ENCODE results near the gene MYH9. TPM values are rescaled to one million over a fixed set of nuclear protein-coding genes. Genes with fewer than 3 reads are reported as not detected.

MYH9 gene
- total RNA-seq, 1 experiment from 2014 or later, result 323 TPM

- Histone ChIP-seq H3K4me1 (ENCODE audit: insufficient read depth, low read length, poor library complexity, severe bottlenecking) (peaks cover 22% of the 10 kb centered on the region), H3K27ac (ENCODE audit: low read depth, low read length, poor library complexity, severe bottlenecking) (no peak overlapping the region), H3K36me3 (ENCODE audit: insufficient read depth, low read length, poor library complexity, severe bottlenecking) (peaks cover 83% of the 10 kb centered on the region), H3K4me3 (ENCODE audit: low read depth, low read length, poor library complexity, severe bottlenecking) (no peak overlapping the region), H3K27me3 (replicated peaks; ENCODE audit: insufficient read depth, low read depth, low read length, poor library complexity) (no peaks in the 10 kb centered on the region), H3K9me3 (ENCODE audit: low read depth, low read length, poor library complexity, severe bottlenecking) (no peaks in the 10 kb centered on the region)
- CTCF ChIA-PET, result no interaction called here
- no TSS peak for BruUV-seq (replicated peaks)
- TF ChIP-seq CTCF (conservative IDR thresholded peaks at IDR 0.05; ENCODE audit: low read depth, low read length), result no peak
- no peak for TF ChIP-seq EZH2 (IDR thresholded peaks at IDR 0.05; ENCODE audit: borderline replicate concordance, low read depth, low read length, poor library complexity, severe bottlenecking)
- DNase-seq (ENCODE audit: low spot score), result no peak
- POLR2A ChIA-PET (ENCODE audit: low non-redundant PET), result no interaction called here
- intact Hi-C loops (cut with micrococcal nuclease; ENCODE audit: unreplicated experiment), result no loop called here
Observed at GRCh38 chr22:36320553-36320952, 67.2 kb downstream of the MYH9 start.

DNA sequence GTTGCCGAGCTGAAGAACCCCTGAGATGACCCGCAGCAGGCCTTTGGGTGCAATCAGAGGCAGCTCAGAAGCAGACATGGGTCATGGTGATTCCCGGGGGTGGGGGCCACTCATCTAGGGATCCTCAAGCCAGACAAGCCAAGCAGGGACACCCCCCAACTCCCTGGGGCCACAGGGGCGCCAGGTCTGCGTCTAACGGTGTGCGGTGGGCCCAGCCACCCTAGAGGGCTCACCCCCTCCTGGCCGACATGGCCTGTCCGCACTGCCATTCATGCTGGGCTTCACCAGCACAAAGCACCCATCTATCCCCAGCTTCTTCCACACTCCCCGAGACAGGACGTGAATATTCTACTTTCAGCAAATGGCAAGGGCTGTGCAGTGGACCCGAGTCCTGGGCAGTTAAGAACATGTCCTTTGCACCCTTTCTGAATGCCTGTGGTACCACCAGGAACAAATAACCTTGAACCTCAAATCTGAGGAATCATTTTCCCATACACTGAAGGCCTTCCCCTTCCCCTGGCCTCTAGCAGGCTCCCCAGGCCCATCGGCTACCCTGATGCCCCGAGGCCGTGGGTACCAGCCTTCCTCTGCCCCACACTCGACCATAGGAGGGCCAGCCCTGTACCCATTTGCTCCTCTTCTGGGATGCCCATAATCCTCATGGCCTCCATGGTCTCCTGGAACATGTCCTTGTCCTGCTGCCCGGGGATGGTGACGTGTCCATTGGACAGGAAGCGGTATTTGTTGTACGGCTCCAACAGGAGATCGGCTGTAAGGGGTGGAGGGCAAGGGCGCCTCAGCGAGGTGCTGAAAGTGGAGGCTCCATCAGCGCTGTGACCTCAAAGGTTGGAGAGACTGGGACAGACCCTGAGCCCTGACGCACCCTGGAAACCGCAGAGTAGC, 67.9 kb downstream of the MYH9 start:
- intact Hi-C loops (cut with micrococcal nuclease; ENCODE audit: unreplicated experiment), result no loop called here
- no TSS peak for BruUV-seq (replicated peaks)
- TF ChIP-seq EZH2 (IDR thresholded peaks at IDR 0.05; ENCODE audit: borderline replicate concordance, low read depth, low read length, poor library complexity, severe bottlenecking) (no peak), CTCF (conservative IDR thresholded peaks at IDR 0.05; ENCODE audit: low read depth, low read length) (no peak)
- peaks cover 84% of the 10 kb centered on the region for H3K36me3 ChIP-seq (ENCODE audit: insufficient read depth, low read length, poor library complexity, severe bottlenecking)
- DNase-seq (ENCODE audit: low spot score), result no peak
- no peaks in the 10 kb centered on the region for H3K27me3 ChIP-seq (replicated peaks; ENCODE audit: insufficient read depth, low read depth, low read length, poor library complexity)
- CTCF ChIA-PET, result no interaction called here
- peaks cover 15% of the 10 kb centered on the region for H3K4me1 ChIP-seq (ENCODE audit: insufficient read depth, low read length, poor library complexity, severe bottlenecking)
- H3K27ac ChIP-seq (ENCODE audit: low read depth, low read length, poor library complexity, severe bottlenecking), result no peak overlapping the region
- H3K9me3 ChIP-seq (ENCODE audit: low read depth, low read length, poor library complexity, severe bottlenecking), result no peaks in the 10 kb centered on the region
- POLR2A ChIA-PET (ENCODE audit: low non-redundant PET), result no interaction called here
- no peak overlapping the region for H3K4me3 ChIP-seq (ENCODE audit: low read depth, low read length, poor library complexity, severe bottlenecking)

DNA sequence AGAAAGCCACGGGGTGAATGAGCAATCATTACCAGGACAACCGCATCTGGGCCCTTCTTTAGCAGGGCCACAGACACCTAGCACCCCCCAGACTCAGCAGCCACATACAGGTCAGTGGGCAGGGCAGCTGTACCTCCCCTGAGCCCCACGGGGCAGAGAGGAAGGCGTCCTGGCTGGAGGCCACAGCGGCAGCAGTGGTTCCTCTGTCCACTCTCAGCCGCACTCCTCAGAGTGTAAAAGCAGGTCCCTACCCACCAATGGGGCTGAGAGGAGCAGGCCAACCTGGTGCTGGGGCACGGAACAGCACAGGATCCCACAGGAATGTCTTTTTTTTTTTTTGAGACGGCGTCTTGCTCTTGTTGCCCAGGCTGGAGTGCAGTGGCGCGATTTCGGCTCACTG, 69.3 kb downstream of the MYH9 start:
- Histone ChIP-seq H3K27ac (ENCODE audit: low read depth, low read length, poor library complexity, severe bottlenecking) (no peak overlapping the region), H3K9me3 (ENCODE audit: low read depth, low read length, poor library complexity, severe bottlenecking) (no peaks in the 10 kb centered on the region), H3K4me3 (ENCODE audit: low read depth, low read length, poor library complexity, severe bottlenecking) (no peak overlapping the region), H3K36me3 (ENCODE audit: insufficient read depth, low read length, poor library complexity, severe bottlenecking) (peaks cover 84% of the 10 kb centered on the region), H3K27me3 (replicated peaks; ENCODE audit: insufficient read depth, low read depth, low read length, poor library complexity) (no peaks in the 10 kb centered on the region), H3K4me1 (ENCODE audit: insufficient read depth, low read length, poor library complexity, severe bottlenecking) (peaks cover 1% of the 10 kb centered on the region)
- POLR2A ChIA-PET (ENCODE audit: low non-redundant PET), result no interaction called here
- CTCF ChIA-PET, result no interaction called here
- BruUV-seq (replicated peaks), result no TSS peak
- intact Hi-C loops (cut with micrococcal nuclease; ENCODE audit: unreplicated experiment), result no loop called here
- TF ChIP-seq EZH2 (IDR thresholded peaks at IDR 0.05; ENCODE audit: borderline replicate concordance, low read depth, low read length, poor library complexity, severe bottlenecking) (no peak), CTCF (conservative IDR thresholded peaks at IDR 0.05; ENCODE audit: low read depth, low read length) (no peak)
- no peak for DNase-seq (ENCODE audit: low spot score)

All from A673 (cell line).